Fibroblast of villous mesenchyme (primary cell): ENCODE measurements around the gene NPR3. TPM values are rescaled to one million over a fixed set of nuclear protein-coding genes. Genes with fewer than 3 reads are reported as not detected.

Experiments
- DNase-seq: peaks from one replicate; pipeline ENCODE4 v3.0.0-alpha.2; 2010; ENCODE audit warnings: low read depth
- H3K4me3 ChIP-seq: 2 replicates; pipeline ENCODE4 v1.5.1; 2011; ENCODE audit warnings: low read depth, mild to moderate bottlenecking, low read length
- CTCF ChIP-seq: IDR thresholded peaks from 2 replicates; pipeline ENCODE4 v1.5.1; 2012; ENCODE audit warnings: low read depth, mild to moderate bottlenecking, low read length; ENCODE audit not compliant: insufficient read depth
- total RNA-seq: library from RNA; depleted of rRNA; stranded (reverse); fragments of >200 nt; gene quantifications from 2 replicates; pipeline ENCODE4 v1.2.3, GENCODE V29; 2012

Gene NPR3
- total RNA-seq, 1 donor, result 6.5 TPM

GRCh38 chr5:32690666-32691065, 20.5 kb upstream of the NPR3 start:
- no peak for DNase-seq

GRCh38 chr5:32692036-32692746, 18.9 kb upstream of the NPR3 start:
- no peak overlapping the region for H3K4me3 ChIP-seq
- no peak for TF ChIP-seq CTCF
- peak; percentile 25 for DNase-seq

More at GRCh38 chr5:32690666-32691065, 20.5 kb upstream of the NPR3 start:
- no peak for TF ChIP-seq CTCF
- no peak overlapping the region for H3K4me3 ChIP-seq

GRCh38 chr5:32703957-32704356, 7.2 kb upstream of the NPR3 start:
- H3K4me3 ChIP-seq, result no peak overlapping the region
- DNase-seq, result no peak
- TF ChIP-seq CTCF, result no peak

- DNase-seq, result peak; percentile 36
- peak; percentile 61 for TF ChIP-seq CTCF
- H3K4me3 ChIP-seq, result no peak overlapping the region
These were observed 3.6 kb upstream of the NPR3 start for GRCh38 chr5:32707418-32707997.

- DNase-seq, result no peak
- TF ChIP-seq CTCF, result no peak
- no peak overlapping the region for H3K4me3 ChIP-seq
These were observed 2.2 kb upstream of the NPR3 start for GRCh38 chr5:32708949-32709348.

- H3K4me3 ChIP-seq, result peak overlapping the region; percentile 68
- peak; percentile 68 for DNase-seq
- TF ChIP-seq CTCF, result peak; percentile 78
These were observed 1.2 kb upstream of the NPR3 start for GRCh38 chr5:32709750-32710549.
